GM23338 (cell line): Measurements from ENCODE around the gene C12orf56. TPM values are rescaled to one million over a fixed set of nuclear protein-coding genes. Genes with fewer than 3 reads are reported as not detected.

Experiments
- ATAC-seq: fragments of 200-7000 bp; cut with Tn5 transposase; 3 replicates; pipeline ENCODE4 v1.9.1; 2020
- DNase-seq: peaks from one replicate; pipeline ENCODE4 v3.0.0-alpha.2; 2015; ENCODE audit warnings: low spot score
- H2AFZ ChIP-seq: fragments of 200-600 bp; sonication (generic); 2 replicates; pipeline ENCODE4 v1.8.0; 2016; ENCODE audit warnings: antibody characterized with exemption, mild to moderate bottlenecking, moderate library complexity
- H3F3A ChIP-seq: fragments of 200-600 bp; sonication (generic); replicated peaks from 2 replicates; pipeline ENCODE4 v1.8.0; 2017; ENCODE audit warnings: antibody characterized with exemption, mixed run types, low read depth
- H3K27ac ChIP-seq: fragments of 200-600 bp; sonication (generic); 2 replicates; pipeline ENCODE4 v1.6.1; 2016; ENCODE audit warnings: low read depth
- H3K27me3 ChIP-seq: fragments of 200-600 bp; sonication (generic); 2 replicates; pipeline ENCODE4 v1.8.0; 2016; ENCODE audit warnings: mild to moderate bottlenecking, mixed run types, moderate library complexity; ENCODE audit not compliant: insufficient read depth
- H3K36me3 ChIP-seq: fragments of 200-600 bp; sonication (generic); 2 replicates; pipeline ENCODE4 v1.8.0; 2016; ENCODE audit warnings: mild to moderate bottlenecking; ENCODE audit not compliant: insufficient read depth
- H3K4me1 ChIP-seq: fragments of 200-600 bp; sonication (generic); 2 replicates; pipeline ENCODE4 v1.8.0; 2016; ENCODE audit warnings: mild to moderate bottlenecking, moderate library complexity; ENCODE audit not compliant: insufficient read depth
- H3K4me2 ChIP-seq: fragments of 200-600 bp; sonication (generic); 2 replicates; pipeline ENCODE4 v1.7.1; 2017; ENCODE audit warnings: mixed run types
- H3K4me3 ChIP-seq: fragments of 200-600 bp; sonication (generic); 2 replicates; pipeline ENCODE4 v1.6.1; 2016; ENCODE audit warnings: mixed run types
- H3K79me2 ChIP-seq: fragments of 200-600 bp; sonication (generic); replicated peaks from 2 replicates; pipeline ENCODE4 v1.8.0; 2017; ENCODE audit warnings: mild to moderate bottlenecking; ENCODE audit not compliant: insufficient read depth
- H3K9me2 ChIP-seq: fragments of 200-600 bp; sonication (generic); 2 replicates; pipeline ENCODE4 v1.8.0; 2017; ENCODE audit not compliant: insufficient read depth
- H4K20me1 ChIP-seq: fragments of 200-600 bp; sonication (generic); replicated peaks from 2 replicates; pipeline ENCODE4 v1.8.0; 2017; ENCODE audit warnings: mild to moderate bottlenecking; ENCODE audit not compliant: insufficient read depth
- H3K27ac Mint-ChIP-seq: 2 replicates; pipeline ENCODE4 v1.8.0; 2020; ENCODE audit warnings: inconsistent platforms, mild to moderate bottlenecking, moderate library complexity, mixed read lengths
- H3K27me3 Mint-ChIP-seq: 3 replicates; pipeline ENCODE4 v1.8.0; 2022; ENCODE audit warnings: low read depth, mild to moderate bottlenecking, moderate library complexity, mixed read lengths, inconsistent platforms; ENCODE audit not compliant: insufficient read depth, poor library complexity
- H3K36me3 Mint-ChIP-seq: 3 replicates; pipeline ENCODE4 v1.8.0; 2021; ENCODE audit warnings: low read depth, mild to moderate bottlenecking, inconsistent platforms, moderate library complexity, mixed read lengths
- H3K4me1 Mint-ChIP-seq: 3 replicates; pipeline ENCODE4 v1.8.0; 2020; ENCODE audit warnings: mild to moderate bottlenecking, inconsistent platforms, mixed read lengths
- H3K4me3 Mint-ChIP-seq: 3 replicates; pipeline ENCODE4 v1.8.0; 2021; ENCODE audit warnings: moderate library complexity, mild to moderate bottlenecking, inconsistent platforms, mixed read lengths
- H3K9me3 Mint-ChIP-seq: 3 replicates; pipeline ENCODE4 v1.8.0; 2020; ENCODE audit warnings: moderate library complexity, mild to moderate bottlenecking, inconsistent platforms, mixed read lengths
- CREB1 ChIP-seq: fragments of 250-450 bp; sonication (Bioruptor Pico); IDR thresholded peaks from 2 replicates; pipeline ENCODE4 v1.5.0; 2020; ENCODE audit warnings: low read depth, mild to moderate bottlenecking, moderate library complexity
- ETS1 ChIP-seq: IDR thresholded peaks from 2 replicates; pipeline ENCODE4 v1.6.1; 2016; ENCODE audit warnings: antibody characterized with exemption
- EZH2 ChIP-seq: fragments of 200-600 bp; sonication (generic); IDR thresholded peaks from one replicate; pipeline ENCODE4 v1.8.0; 2017; ENCODE audit warnings: antibody characterized with exemption, mild to moderate bottlenecking, low read depth; ENCODE audit not compliant: unreplicated experiment
- NANOG ChIP-seq: IDR thresholded peaks from 2 replicates; pipeline ENCODE4 v1.6.1; 2016; ENCODE audit warnings: antibody characterized with exemption, borderline replicate concordance
- POLR2AphosphoS5 ChIP-seq: IDR thresholded peaks from 2 replicates; pipeline ENCODE4 v1.6.1; 2016; ENCODE audit warnings: antibody characterized with exemption, low read depth
- ZNF331 ChIP-seq: fragments of 250-450 bp; sonication (Bioruptor Pico); IDR thresholded peaks from 2 replicates; pipeline ENCODE4 v1.5.0; 2020; ENCODE audit warnings: low read depth, mild to moderate bottlenecking, moderate library complexity
- ZNF462 ChIP-seq: fragments of 250-450 bp; sonication (Bioruptor Pico); IDR thresholded peaks from 2 replicates; pipeline ENCODE4 v1.5.0; 2020; ENCODE audit warnings: mild to moderate bottlenecking, moderate library complexity
- polyA plus RNA-seq: library from polyadenylated mRNA; unstranded; fragments of >200 nt; fragmentation: Nextera tagmentation; extraction: Ambion mirVana; gene quantifications from 2 replicates; pipeline ENCODE4 v1.2.1, GENCODE V29; 2016
- total RNA-seq: library from RNA; depleted of rRNA; stranded (reverse); fragments of >200 nt; shearing (Covaris generic); gene quantifications from 2 replicates; pipeline ENCODE4 v1.2.3, GENCODE V29; 2014

The C12orf56 gene
- total and polyA plus RNA-seq, 2 experiments from 2014 or later = 6.4 to 9.3 TPM

- TF ChIP-seq ZNF462 = 0 out of 2 replicates have a peak, but pooled peaks have one; percentile 48
- TF ChIP-seq EZH2 = no peak
- no peak for TF ChIP-seq ZNF331
- no peak for TF ChIP-seq ETS1
- peak; percentile 50; the same call in 1 of the 2 replicates for TF ChIP-seq NANOG
- no peak for TF ChIP-seq CREB1 (CRISPR knock-in tag)
Observed at GRCh38 chr12:64318605-64319004, 72.0 kb downstream of the C12orf56 start (continued).

- H3K9me3 Mint-ChIP-seq = no peaks in the 10 kb centered on the region
- H3K4me1 ChIP-seq = no peaks in the 10 kb centered on the region
- H3K79me2 ChIP-seq = no peaks in the 10 kb centered on the region
- no peak overlapping the region for H3K4me3 ChIP-seq
- H3K4me2 ChIP-seq = no peak overlapping the region
- peaks cover 6% of the 10 kb centered on the region; the same call in 2 of the 3 replicates for H3K36me3 Mint-ChIP-seq
- H3K9me2 ChIP-seq = no peaks in the 10 kb centered on the region
- ATAC-seq (no peak), DNase-seq (no peak)
- H2AFZ ChIP-seq = no peak overlapping the region
- no peak overlapping the region for H3K27ac ChIP-seq
- H3K36me3 ChIP-seq = no peaks in the 10 kb centered on the region
- H3K27ac Mint-ChIP-seq = no peak overlapping the region
- H4K20me1 ChIP-seq = no peaks in the 10 kb centered on the region
- no peak overlapping the region for H3K4me3 Mint-ChIP-seq
- no peaks in the 10 kb centered on the region for H3K4me1 Mint-ChIP-seq
- H3K27me3 ChIP-seq = no peaks in the 10 kb centered on the region
- H3K27me3 Mint-ChIP-seq = no peaks in the 10 kb centered on the region
- H3F3A ChIP-seq = no peaks in the 10 kb centered on the region
- TF ChIP-seq NANOG (no peak), ZNF462 (no peak), POLR2AphosphoS5 (no peak), ETS1 (no peak), CREB1 (CRISPR knock-in tag) (no peak)
Observed at GRCh38 chr12:64311877-64312276, 78.7 kb downstream of the C12orf56 start.
